ENCODE results near the gene UMAD1. TPM values are rescaled to one million over a fixed set of nuclear protein-coding genes. Genes with fewer than 3 reads are reported as not detected.

Gene UMAD1
- total and polyA plus RNA-seq, 2 of the 13 experiments (the other 11 are each of a cell fraction or from before 2014, with no cell fraction given): 16.8 to 17.6 TPM

GRCh38 chr7:7694542-7694941 lies 54.0 kb downstream of the UMAD1 start (continued):
- TF ChIP-seq ZNF280B (CRISPR knock-in tag; IDR thresholded peaks at IDR 0.05; ENCODE audit: borderline replicate concordance) (no peak), ZNF354B (CRISPR knock-in tag; IDR thresholded peaks at IDR 0.05) (no peak)

GRCh38 chr7:7695111-7695817 lies 54.7 kb downstream of the UMAD1 start:
- no peaks in the 10 kb centered on the region for H3K79me2 ChIP-seq (ENCODE audit: insufficient read depth, low read length)
- intact Hi-C loops (cut with micrococcal nuclease; ENCODE audit: unreplicated experiment) (no loop called here), in situ Hi-C loops (cut with HindIII; ENCODE audit: extremely low pct_ligation_motif_present, low pct_unique_long_range_greater_than_20kb) (no loop called here)
- H3K27ac ChIP-seq (ENCODE audit: extremely low read length, insufficient read depth, low read length): no peak overlapping the region
- ATAC-seq: no peak
- no peak overlapping the region for H3K4me3 ChIP-seq (replicated peaks in 1 of 3; ENCODE audit: insufficient read depth in 1 of 3, low read depth in 2 of 3, low read length in 3 of 3)
- FAIRE-seq: no peak
- ChIA-PET POLR2A (no interaction called here), CTCF (ENCODE audit: low intra/inter-chr PET ratio, low total read pairs) (no interaction called here)
- H3K9me3 ChIP-seq (ENCODE audit: low read length): no peaks in the 10 kb centered on the region
- DNase-seq (ENCODE audit: low spot score): no peak
- H3K4me1 ChIP-seq (ENCODE audit: insufficient read depth, low read length): peaks cover 18% of the 10 kb centered on the region
- no TSS peak for BruUV-seq (replicated peaks)
- H3K9ac ChIP-seq (ENCODE audit: insufficient read depth, low read depth, low read length): no peak overlapping the region
- 86% methylated on average over 5 of the region's 5 CpGs for WGBS (ENCODE audit: low lambda C conversion rate)
- no peak overlapping the region for H2AFZ ChIP-seq (ENCODE audit: low read length)
- H3K27me3 ChIP-seq (ENCODE audit: control insufficient read depth in 1 of 2, insufficient read depth in 2 of 2, low read length in 2 of 2): no peaks in the 10 kb centered on the region
- H3K36me3 ChIP-seq (replicated peaks in 1 of 2; ENCODE audit: control insufficient read depth in 1 of 2, insufficient read depth in 2 of 2, low read length in 2 of 2): no peaks in the 10 kb centered on the region
- TF ChIP-seq SSRP1 (CRISPR knock-in tag; IDR thresholded peaks at IDR 0.05) (no peak), ZNF747 (CRISPR knock-in tag; IDR thresholded peaks at IDR 0.05; ENCODE audit: borderline replicate concordance) (no peak), EEA1 (CRISPR knock-in tag; IDR thresholded peaks at IDR 0.05; ENCODE audit: borderline replicate concordance) (no peak), ZNF484 (CRISPR knock-in tag; IDR thresholded peaks at IDR 0.05; ENCODE audit: borderline replicate concordance, low read depth) (no peak), KDM6A (CRISPR knock-in tag; IDR thresholded peaks at IDR 0.05; ENCODE audit: low read depth) (no peak), ZNF800 (CRISPR knock-in tag; IDR thresholded peaks at IDR 0.05) (no peak), ZBTB43 (CRISPR knock-in tag; conservative IDR thresholded peaks at IDR 0.05) (no peak), FOSL1 (CRISPR knock-in tag; IDR thresholded peaks at IDR 0.05; ENCODE audit: borderline replicate concordance) (no peak)
- no peak overlapping the region for H3K4me2 ChIP-seq (ENCODE audit: low read depth, low read length)
- H4K20me1 ChIP-seq (ENCODE audit: insufficient read depth, low read length): no peaks in the 10 kb centered on the region
